SK-N-SH (cell line): ENCODE results near the gene ACSS1. TPM values are rescaled to one million over a fixed set of nuclear protein-coding genes. Genes with fewer than 3 reads are reported as not detected.

Source experiments
- CTCF ChIA-PET: fragments of 300-600, 350-600 bp; formaldehyde crosslinking; extraction: SDS; loops from one replicate; lab custom pipeline; 2021; lab: Yijun Ruan, JAX
- POLR2A ChIA-PET: fragments of 350-600 bp; sonication (Branson Sonifier 250); formaldehyde crosslinking; extraction: SDS; loops from one replicate; lab custom pipeline; 2020; ENCODE audit warnings: antibody characterized with exemption, inconsistent platforms; lab: Yijun Ruan, JAX
- DNase-seq: peaks from one replicate; pipeline ENCODE4 v3.0.0; 2012
- H2AFZ ChIP-seq: fragments of 200-600 bp; sonication (generic); 2 replicates; pipeline ENCODE4 v1.8.1; 2016; ENCODE audit warnings: antibody characterized with exemption, mild to moderate bottlenecking, low read depth
- H3F3A ChIP-seq: fragments of 200-600 bp; sonication (generic); replicated peaks from 2 replicates; pipeline ENCODE3; 2016; ENCODE audit warnings: antibody characterized with exemption, mild to moderate bottlenecking; ENCODE audit not compliant: insufficient read depth
- H3K27ac ChIP-seq, 2 experiments: fragments of 200-500 bp in 1 of 2; fragments of 200-600 bp in 1 of 2; sonication (Bioruptor generic) in 1 of 2; sonication (generic), shearing (Covaris generic) in 1 of 2; 2 replicates each; pipeline versions ENCODE4 v1.5.1 to v1.6.1; 2014 to 2016; ENCODE audit warnings: low read depth in 2 of 2, inconsistent platforms in 1 of 2, low read length in 1 of 2, mild to moderate bottlenecking in 1 of 2, mixed read lengths in 1 of 2
- H3K27me3 ChIP-seq: fragments of 200-600 bp; sonication (generic), shearing (Covaris generic); 2 replicates; pipeline ENCODE4 v1.6.1; 2016; ENCODE audit warnings: mixed run types; ENCODE audit not compliant: insufficient read depth
- H3K36me3 ChIP-seq, 2 experiments: fragments of 200-500 bp in 1 of 2; fragments of 200-600 bp in 1 of 2; sonication (Bioruptor generic) in 1 of 2; sonication (generic) in 1 of 2; replicated peaks in 1 of 2; 2 replicates each; pipeline versions ENCODE3 to v1.5.1; 2014 to 2016; ENCODE audit warnings: low read length in 1 of 2, mild to moderate bottlenecking in 1 of 2; ENCODE audit not compliant: insufficient read depth in 2 of 2, control insufficient read depth in 1 of 2
- H3K4me1 ChIP-seq, 2 experiments: fragments of 200-500 bp in 1 of 2; fragments of 200-600 bp in 1 of 2; sonication (Bioruptor generic) in 1 of 2; sonication (generic), shearing (Covaris generic) in 1 of 2; 2 replicates each; pipeline versions ENCODE4 v1.5.1 to v1.6.1; 2014 to 2016; ENCODE audit warnings: low read depth in 1 of 2, low read length in 1 of 2, mixed run types in 1 of 2; ENCODE audit not compliant: insufficient read depth in 2 of 2, control insufficient read depth in 1 of 2
- H3K4me2 ChIP-seq: fragments of 200-600 bp; sonication (generic), shearing (Covaris generic); 2 replicates; pipeline ENCODE4 v1.6.1; 2017; ENCODE audit warnings: mixed run types
- H3K4me3 ChIP-seq, 2 experiments: fragments of 200-500 bp in 1 of 2; fragments of 200-600 bp in 1 of 2; sonication (Bioruptor generic) in 1 of 2; sonication (generic), shearing (Covaris generic) in 1 of 2; 2 replicates each; pipeline versions ENCODE4 v1.5.1 to v1.8.1; 2014 to 2016; ENCODE audit warnings: low read depth in 2 of 2, inconsistent platforms in 1 of 2, low read length in 1 of 2, mild to moderate bottlenecking in 1 of 2, mixed read lengths in 1 of 2, moderate library complexity in 1 of 2
- H3K79me2 ChIP-seq: fragments of 200-600 bp; sonication (generic); 2 replicates; pipeline ENCODE4 v1.8.1; 2017; ENCODE audit warnings: mild to moderate bottlenecking; ENCODE audit not compliant: insufficient read depth
- H3K9ac ChIP-seq: fragments of 200-600 bp; sonication (generic); 2 replicates; pipeline ENCODE4 v1.6.1; 2017; ENCODE audit warnings: mixed run types
- H3K9me2 ChIP-seq: fragments of 200-600 bp; sonication (generic); 2 replicates; pipeline ENCODE4 v1.6.1; 2017; ENCODE audit warnings: mixed run types
- H3K9me3 ChIP-seq: fragments of 200-600 bp; sonication (generic); 2 replicates; pipeline ENCODE4 v1.6.1; 2017; ENCODE audit warnings: mixed run types, mild to moderate bottlenecking, moderate library complexity
- H4K20me1 ChIP-seq: fragments of 200-600 bp; sonication (generic); 2 replicates; pipeline ENCODE4 v1.6.1; 2017; ENCODE audit warnings: mild to moderate bottlenecking, mixed run types; ENCODE audit not compliant: insufficient read depth
- ELF1 ChIP-seq: IDR thresholded peaks from 2 replicates; pipeline ENCODE4 v1.4.0; 2012
- EP300 ChIP-seq, 2 experiments: IDR thresholded peaks; 2 replicates each; pipeline versions ENCODE4 v1.4.0 to v1.6.1; 2012; ENCODE audit warnings: borderline replicate concordance in 1 of 2, low read depth in 1 of 2, low read length in 1 of 2
- FOXJ3 ChIP-seq: sonication (generic); formaldehyde crosslinking; IDR thresholded peaks from 2 replicates; pipeline ENCODE4 v1.5.1; 2020; ENCODE audit warnings: mild to moderate bottlenecking, missing genetic modification reagents
- IRF3 ChIP-seq: fragments of 150-350 bp; IDR thresholded peaks from 2 replicates; pipeline ENCODE4 v1.6.1; 2016; ENCODE audit warnings: mild to moderate bottlenecking, low read depth, low read length
- MXI1 ChIP-seq: IDR thresholded peaks from 2 replicates; pipeline ENCODE4 v1.6.1; 2012; ENCODE audit warnings: mild to moderate bottlenecking, low read depth, low read length, improper control_type of control experiment
- PBX3 ChIP-seq: IDR thresholded peaks from 2 replicates; pipeline ENCODE4; 2012
- RAD21 ChIP-seq: IDR thresholded peaks from 2 replicates; pipeline ENCODE4 v1.6.1; 2012; ENCODE audit warnings: mild to moderate bottlenecking, low read length
- RCOR1 ChIP-seq: fragments of 150-350 bp; IDR thresholded peaks from 2 replicates; pipeline ENCODE4 v1.6.1; 2017; ENCODE audit warnings: antibody characterized with exemption, low read length
- REST ChIP-seq: IDR thresholded peaks from 2 replicates; pipeline ENCODE4 v1.6.1; 2012; ENCODE audit warnings: mild to moderate bottlenecking, low read depth, low read length, moderate library complexity
- RXRA ChIP-seq: IDR thresholded peaks from 2 replicates; pipeline ENCODE4 v1.4.0; 2012; ENCODE audit warnings: low read depth, mild to moderate bottlenecking, borderline replicate concordance
- TEAD4 ChIP-seq: IDR thresholded peaks from 2 replicates; pipeline ENCODE4 v1.4.0; 2012; ENCODE audit warnings: mild to moderate bottlenecking, borderline replicate concordance; ENCODE audit not compliant: insufficient read depth
- USF1 ChIP-seq: IDR thresholded peaks from 2 replicates; pipeline ENCODE4 v1.4.0; 2012; ENCODE audit warnings: low read depth, borderline replicate concordance
- USF2 ChIP-seq: fragments of 150-350 bp; IDR thresholded peaks from 2 replicates; pipeline ENCODE4 v1.6.1; 2017; ENCODE audit warnings: antibody characterized with exemption, low read length, low read depth, borderline replicate concordance
- ZBTB33 ChIP-seq: IDR thresholded peaks from 2 replicates; pipeline ENCODE4 v1.4.0; 2012; ENCODE audit warnings: low read depth, borderline replicate concordance
- WGBS: methylation state at CpG from one replicate; pipeline ENCODE4 v1.1.6; 2017; ENCODE audit warnings: low lambda C conversion rate; 5-methylcytosine and 5-hydroxymethylcytosine counted together
- polyA plus RNA-seq, 3 experiments: library from polyadenylated mRNA; depleted of rRNA; stranded (reverse); fragments of >200 nt; gene quantifications; 2 replicates each; pipeline ENCODE4 v1.2.3, GENCODE V29; 2012

The ACSS1 gene
- polyA plus RNA-seq, 1 of the 3 experiments (the other 2 are of a cell fraction): 2.0 TPM

GRCh38 chr20:24968278-24968800 lies 89.6 kb downstream of the ACSS1 start:
- H3K79me2 ChIP-seq: no peaks in the 10 kb centered on the region
- H3K27me3 ChIP-seq: no peaks in the 10 kb centered on the region
- no peaks in the 10 kb centered on the region for H3F3A ChIP-seq
- no peak overlapping the region for H2AFZ ChIP-seq
- DNase-seq: no peak
- H3K4me1 ChIP-seq: no peaks in the 10 kb centered on the region
- POLR2A ChIA-PET: no interaction called here
- no peak overlapping the region for H3K4me3 ChIP-seq
- no peak overlapping the region for H3K27ac ChIP-seq
- no peaks in the 10 kb centered on the region for H4K20me1 ChIP-seq
- no peak overlapping the region for H3K4me2 ChIP-seq
- H3K9me3 ChIP-seq: no peaks in the 10 kb centered on the region
- peaks cover 23 to 79% of the 10 kb centered on the region in 2 experiments for H3K36me3 ChIP-seq
- CTCF ChIA-PET: no interaction called here
- no peak for TF ChIP-seq ELF1
- no peak for TF ChIP-seq USF1
- no peak for TF ChIP-seq RAD21
- no peak for TF ChIP-seq RXRA
- TF ChIP-seq RCOR1: no peak
- no peak for TF ChIP-seq TEAD4
- H3K9me2 ChIP-seq: no peaks in the 10 kb centered on the region
- H3K9ac ChIP-seq: no peak overlapping the region
- 90% methylated on average over 5 of the region's 5 CpGs for WGBS

- H3K27me3 ChIP-seq: no peaks in the 10 kb centered on the region
- no peaks in the 10 kb centered on the region for H3K79me2 ChIP-seq
- no peaks in the 10 kb centered on the region for H3K9me2 ChIP-seq
- no peaks in the 10 kb centered on the region for H3K9me3 ChIP-seq
- CTCF ChIA-PET: interaction anchor here (1.1 kb wide), 1 partner anchor 12 kb away, joined by 3 read pairs; no protein-coding TSS in a partner anchor
- H3K27ac ChIP-seq: no peak overlapping the region
- no peak overlapping the region for H3K4me3 ChIP-seq
- no peak overlapping the region for H3K9ac ChIP-seq
- H3F3A ChIP-seq: no peaks in the 10 kb centered on the region
- DNase-seq: no peak
- no peaks in the 10 kb centered on the region for H4K20me1 ChIP-seq
- no peaks in the 10 kb centered on the region for H3K4me1 ChIP-seq
- no peak overlapping the region for H2AFZ ChIP-seq
- POLR2A ChIA-PET: no interaction called here
- no peak overlapping the region for H3K4me2 ChIP-seq
- H3K36me3 ChIP-seq: peaks cover 18 to 81% of the 10 kb centered on the region in 2 experiments
- WGBS: 92% methylated on average over 15 of the region's 15 CpGs
- no peak for TF ChIP-seq TEAD4
- TF ChIP-seq IRF3: no peak
- no peak for TF ChIP-seq FOXJ3 (CRISPR knock-in tag)
- no peak for TF ChIP-seq USF2
- TF ChIP-seq MXI1: no peak
- no peak for TF ChIP-seq USF1
- no peak for TF ChIP-seq ZBTB33
- no peak for TF ChIP-seq EP300 (IDR thresholded peaks at IDR 0.05; ENCODE audit: borderline replicate concordance in 1 of 2, low read depth in 1 of 2, low read length in 1 of 2)
- TF ChIP-seq PBX3: no peak
- TF ChIP-seq REST: no peak
Observed at GRCh38 chr20:24966317-24967012, 91.5 kb downstream of the ACSS1 start.
